PFSK-1 (cell line): ENCODE results near the gene NOTCH2.

ENCODE experiments used
- POLR2AphosphoS5 ChIP-seq: IDR thresholded peaks from 2 replicates; pipeline ENCODE4 v1.6.1; 2012; ENCODE audit warnings: low read depth, mild to moderate bottlenecking, control low read depth, low read length, moderate library complexity
- TAF1 ChIP-seq: IDR thresholded peaks from 2 replicates; pipeline ENCODE4 v1.6.1; 2012; ENCODE audit warnings: low read length, control low read depth, borderline replicate concordance; ENCODE audit not compliant: insufficient read depth
- TF ChIP-seq, protein P1 (sequence below), 2 experiments: IDR thresholded peaks; 2 replicates each; pipeline versions ENCODE4 v1.6.1 to v1.8.0; 2011 to 2012; ENCODE audit warnings: low read depth in 2 of 2, low read length in 2 of 2, control low read depth in 1 of 2, inconsistent platforms in 1 of 2, mild to moderate bottlenecking in 1 of 2, moderate library complexity in 1 of 2; ENCODE audit not compliant: insufficient read depth in 1 of 2

DNA sequence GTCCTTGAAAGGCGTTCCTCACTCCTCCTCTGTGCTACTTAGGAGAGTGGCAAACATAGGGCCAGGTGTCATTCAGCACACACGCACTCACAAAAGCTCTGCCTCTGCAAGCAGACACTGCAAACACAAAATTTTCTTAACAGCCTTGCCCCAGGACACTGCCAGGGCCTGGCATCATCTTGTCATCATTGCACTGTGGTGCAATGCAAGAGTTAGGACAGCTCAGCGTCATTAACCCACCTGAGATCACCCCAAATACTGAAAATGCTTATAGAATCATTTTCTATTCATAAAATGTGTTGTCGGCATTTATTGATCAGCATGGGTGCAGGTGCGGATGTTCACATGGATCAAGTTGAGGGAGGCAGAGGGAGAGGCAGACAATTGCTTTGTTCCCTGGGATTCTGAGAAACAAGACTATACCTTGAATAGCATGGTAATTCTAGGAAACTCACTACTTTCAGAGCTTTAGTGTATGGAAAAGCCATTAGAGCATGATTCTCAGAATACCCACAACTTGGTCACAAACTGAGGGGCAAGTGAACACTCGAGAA, 176.1 kb downstream of the NOTCH2 start:
- TF ChIP-seq TAF1: no peak
- no peak for TF ChIP-seq POLR2AphosphoS5
- TF ChIP-seq, protein P1, sequence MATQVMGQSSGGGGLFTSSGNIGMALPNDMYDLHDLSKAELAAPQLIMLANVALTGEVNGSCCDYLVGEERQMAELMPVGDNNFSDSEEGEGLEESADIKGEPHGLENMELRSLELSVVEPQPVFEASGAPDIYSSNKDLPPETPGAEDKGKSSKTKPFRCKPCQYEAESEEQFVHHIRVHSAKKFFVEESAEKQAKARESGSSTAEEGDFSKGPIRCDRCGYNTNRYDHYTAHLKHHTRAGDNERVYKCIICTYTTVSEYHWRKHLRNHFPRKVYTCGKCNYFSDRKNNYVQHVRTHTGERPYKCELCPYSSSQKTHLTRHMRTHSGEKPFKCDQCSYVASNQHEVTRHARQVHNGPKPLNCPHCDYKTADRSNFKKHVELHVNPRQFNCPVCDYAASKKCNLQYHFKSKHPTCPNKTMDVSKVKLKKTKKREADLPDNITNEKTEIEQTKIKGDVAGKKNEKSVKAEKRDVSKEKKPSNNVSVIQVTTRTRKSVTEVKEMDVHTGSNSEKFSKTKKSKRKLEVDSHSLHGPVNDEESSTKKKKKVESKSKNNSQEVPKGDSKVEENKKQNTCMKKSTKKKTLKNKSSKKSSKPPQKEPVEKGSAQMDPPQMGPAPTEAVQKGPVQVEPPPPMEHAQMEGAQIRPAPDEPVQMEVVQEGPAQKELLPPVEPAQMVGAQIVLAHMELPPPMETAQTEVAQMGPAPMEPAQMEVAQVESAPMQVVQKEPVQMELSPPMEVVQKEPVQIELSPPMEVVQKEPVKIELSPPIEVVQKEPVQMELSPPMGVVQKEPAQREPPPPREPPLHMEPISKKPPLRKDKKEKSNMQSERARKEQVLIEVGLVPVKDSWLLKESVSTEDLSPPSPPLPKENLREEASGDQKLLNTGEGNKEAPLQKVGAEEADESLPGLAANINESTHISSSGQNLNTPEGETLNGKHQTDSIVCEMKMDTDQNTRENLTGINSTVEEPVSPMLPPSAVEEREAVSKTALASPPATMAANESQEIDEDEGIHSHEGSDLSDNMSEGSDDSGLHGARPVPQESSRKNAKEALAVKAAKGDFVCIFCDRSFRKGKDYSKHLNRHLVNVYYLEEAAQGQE (IDR thresholded peaks at IDR 0.05; ENCODE audit: insufficient read depth in 1 of 2, low read depth in 2 of 2, low read length in 2 of 2): no peak
